Endothelial cell of umbilical vein (primary cell): ENCODE results near the gene MSX2. TPM values are rescaled to one million over a fixed set of nuclear protein-coding genes. Genes with fewer than 3 reads are reported as not detected.

ENCODE experiments used
- BruUV-seq: library from RNA; stranded (reverse); fragments of 400-500 nt; replicated peaks from 2 replicates; lab custom pipeline; 2021; lab: Mats Ljungman, UMichigan
- CTCF ChIA-PET: fragments of 300-600, 350-600 bp; sonication (Branson Sonifier 250); formaldehyde crosslinking; loops from one replicate; lab custom pipeline; 2021; ENCODE audit warnings: antibody characterized with exemption, inconsistent platforms; lab: Charles Lee
- POLR2A ChIA-PET: fragments of 300-600, 350-600 bp; sonication (Branson Sonifier 250); formaldehyde crosslinking; loops from one replicate; lab custom pipeline; 2021; ENCODE audit warnings: antibody characterized with exemption, inconsistent platforms; lab: Charles Lee
- DNase-seq: peaks from one replicate; pipeline ENCODE4 v3.0.0-alpha.2; 2011; ENCODE audit warnings: low read depth, low spot score
- FAIRE-seq: peaks from 2 replicates; lab custom pipeline; 2011; peaks lifted over from hg19 to GRCh38; lab: Jason Lieb, UNC
- H2AFZ ChIP-seq: 2 replicates; pipeline ENCODE4 v1.6.0; 2012; ENCODE audit warnings: low read depth, low read length, control low read depth, inconsistent platforms
- H3K27ac ChIP-seq: 2 replicates; pipeline ENCODE4 v1.5.1; 2011; ENCODE audit warnings: low read depth, mild to moderate bottlenecking, control low read depth, low read length, moderate library complexity; ENCODE audit not compliant: insufficient read depth
- H3K27me3 ChIP-seq, 2 experiments: 2 replicates each; pipeline versions ENCODE4 v1.6.0 to v1.6.1; 2011; ENCODE audit warnings: low read length in 2 of 2, mixed read lengths in 1 of 2; ENCODE audit not compliant: control insufficient read depth in 2 of 2, insufficient read depth in 2 of 2
- H3K36me3 ChIP-seq, 2 experiments: 2 replicates in 1 of 2; 3 replicates in 1 of 2; pipeline ENCODE4 v1.5.1; 2011; ENCODE audit warnings: low read length in 2 of 2, mild to moderate bottlenecking in 1 of 2, moderate library complexity in 1 of 2; ENCODE audit not compliant: control insufficient read depth in 2 of 2, insufficient read depth in 2 of 2; ENCODE audit errors: extremely low read depth in 1 of 2
- H3K4me1 ChIP-seq: 3 replicates; pipeline ENCODE4 v1.5.1; 2011; ENCODE audit warnings: mild to moderate bottlenecking, low read length; ENCODE audit not compliant: control insufficient read depth, insufficient read depth; ENCODE audit errors: extremely low read depth
- H3K4me2 ChIP-seq: 2 replicates; pipeline ENCODE4 v1.6.1; 2011; ENCODE audit warnings: low read length, control low read depth, mixed read lengths; ENCODE audit not compliant: insufficient read depth
- H3K4me3 ChIP-seq, 3 experiments: fragments of 200-600 bp in 1 of 3; sonication (generic), shearing (Covaris generic) in 1 of 3; replicated peaks in 1 of 3; 2 replicates each; pipeline ENCODE4 v1.5.1; 2011 to 2016; ENCODE audit warnings: control low read depth in 3 of 3, low read length in 3 of 3, mild to moderate bottlenecking in 2 of 3, inconsistent platforms in 1 of 3, low read depth in 1 of 3, moderate library complexity in 1 of 3; ENCODE audit not compliant: insufficient read depth in 1 of 3
- H3K79me2 ChIP-seq: 2 replicates; pipeline ENCODE4 v1.6.0; 2012; ENCODE audit warnings: low read length, inconsistent platforms; ENCODE audit not compliant: control insufficient read depth, insufficient read depth
- H3K9ac ChIP-seq: replicated peaks from 2 replicates; pipeline ENCODE3; 2011; ENCODE audit warnings: low read length, control low read depth; ENCODE audit not compliant: insufficient read depth; ENCODE audit errors: extremely low read depth
- H3K9me1 ChIP-seq: replicated peaks from 3 replicates; pipeline ENCODE4 v1.6.0; 2011; ENCODE audit warnings: mild to moderate bottlenecking, low read length; ENCODE audit not compliant: control insufficient read depth, insufficient read depth; ENCODE audit errors: extremely low read depth
- H3K9me3 ChIP-seq: replicated peaks from 2 replicates; pipeline ENCODE4 v1.5.1; 2012; ENCODE audit warnings: low read length, inconsistent platforms; ENCODE audit not compliant: control insufficient read depth, insufficient read depth
- H4K20me1 ChIP-seq: replicated peaks from 2 replicates; pipeline ENCODE3; 2011; ENCODE audit warnings: mild to moderate bottlenecking, low read length; ENCODE audit not compliant: control insufficient read depth, insufficient read depth; ENCODE audit errors: extremely low read depth
- EZH2 ChIP-seq: IDR thresholded peaks from 2 replicates; pipeline ENCODE4 v1.6.1; 2012; ENCODE audit warnings: borderline replicate concordance, low read depth, mild to moderate bottlenecking, moderate library complexity, low read length, inconsistent platforms; ENCODE audit not compliant: severe bottlenecking
- GATA2 ChIP-seq: IDR thresholded peaks from 2 replicates; pipeline ENCODE4 v1.7.0; 2011; ENCODE audit warnings: low read depth, mild to moderate bottlenecking, moderate library complexity, mixed read lengths, low read length; ENCODE audit not compliant: insufficient read length, insufficient read depth
- MAX ChIP-seq: IDR thresholded peaks from 2 replicates; pipeline ENCODE4 v1.6.1; 2011; ENCODE audit not compliant: insufficient read depth, insufficient read length
- POLR2AphosphoS5 ChIP-seq: IDR thresholded peaks from 2 replicates; pipeline ENCODE4 v1.6.1; 2012; ENCODE audit warnings: low read depth, mild to moderate bottlenecking, control low read depth, low read length, moderate library complexity; ENCODE audit not compliant: insufficient read depth
- dilution Hi-C: fragments of 300-500 bp; cut with MboI; formaldehyde crosslinking; loops from one replicate; pipeline ENCODE4 v1.15.0; 2019; ENCODE audit warnings: low sequenced_read_pairs; ENCODE audit not compliant: extremely low pct_ligation_motif_present
- intact Hi-C: fragments of 100-400 bp; cut with micrococcal nuclease; formaldehyde crosslinking; loops from one replicate; pipeline ENCODE4 v1.10.0; 2022
- polyA plus RNA-seq, 4 experiments: library from polyadenylated mRNA; depleted of rRNA in 3 of 4; stranded (reverse) in 3 of 4; unstranded in 1 of 4; fragments of >200 nt; gene quantifications; 2 replicates each; pipeline versions ENCODE4 v1.2.1 to v1.2.3, GENCODE V29; 2011 to 2012; ENCODE audit warnings: missing spikeins in 1 of 4
- total RNA-seq: library from RNA; stranded (reverse); gene quantifications from 2 replicates; pipeline ENCODE4 v1.2.3, GENCODE V29; 2021

MSX2 gene
- total and polyA plus RNA-seq, 2 donors (not counting 3 experiments of a cell fraction or from before 2014, with no cell fraction given) = not detected

GRCh38 chr5:174744896-174745295 is 20.5 kb downstream of the MSX2 start:
- Histone ChIP-seq H3K79me2 (no peaks in the 10 kb centered on the region), H4K20me1 (no peaks in the 10 kb centered on the region), H3K4me2 (no peak overlapping the region), H3K27me3 (no peaks in the 10 kb centered on the region), H2AFZ (no peak overlapping the region), H3K4me1 (no peaks in the 10 kb centered on the region), H3K9me3 (peaks cover 2% of the 10 kb centered on the region), H3K4me3 (no peak overlapping the region), H3K36me3 (no peaks in the 10 kb centered on the region), H3K27ac (no peak overlapping the region), H3K9ac (no peak overlapping the region), H3K9me1 (no peaks in the 10 kb centered on the region)
- dilution Hi-C loops = no loop called here
- FAIRE-seq (no peak), DNase-seq (no peak)
- intact Hi-C loops = no loop called here
- POLR2A ChIA-PET = no interaction called here
- CTCF ChIA-PET = no interaction called here
- no TSS peak for BruUV-seq
- TF ChIP-seq POLR2AphosphoS5 = no peak
- no peak for TF ChIP-seq GATA2
- no peak for TF ChIP-seq MAX
- TF ChIP-seq EZH2 = no peak

- H3K27me3 ChIP-seq = no peaks in the 10 kb centered on the region
- no peaks in the 10 kb centered on the region for H3K36me3 ChIP-seq
- POLR2A ChIA-PET = no interaction called here
- no peak overlapping the region for H3K4me2 ChIP-seq
- H3K4me3 ChIP-seq = no peak overlapping the region
- CTCF ChIA-PET = no interaction called here
- TF ChIP-seq EZH2 = no peak
- H3K79me2 ChIP-seq = no peaks in the 10 kb centered on the region
- no peaks in the 10 kb centered on the region for H4K20me1 ChIP-seq
- H3K27ac ChIP-seq = no peak overlapping the region
- intact Hi-C loops = no loop called here
- no peaks in the 10 kb centered on the region for H3K9me1 ChIP-seq
- no peak for FAIRE-seq
- H2AFZ ChIP-seq = no peak overlapping the region
- no peaks in the 10 kb centered on the region for H3K4me1 ChIP-seq
- DNase-seq = no peak
- no peak overlapping the region for H3K9ac ChIP-seq
- BruUV-seq = no TSS peak
- dilution Hi-C loops = no loop called here
- peaks cover 2% of the 10 kb centered on the region for H3K9me3 ChIP-seq
Measured at GRCh38 chr5:174745590-174746103, 21.3 kb downstream of the MSX2 start.
